Measurements from ENCODE around the gene NPRL2.

DNA sequence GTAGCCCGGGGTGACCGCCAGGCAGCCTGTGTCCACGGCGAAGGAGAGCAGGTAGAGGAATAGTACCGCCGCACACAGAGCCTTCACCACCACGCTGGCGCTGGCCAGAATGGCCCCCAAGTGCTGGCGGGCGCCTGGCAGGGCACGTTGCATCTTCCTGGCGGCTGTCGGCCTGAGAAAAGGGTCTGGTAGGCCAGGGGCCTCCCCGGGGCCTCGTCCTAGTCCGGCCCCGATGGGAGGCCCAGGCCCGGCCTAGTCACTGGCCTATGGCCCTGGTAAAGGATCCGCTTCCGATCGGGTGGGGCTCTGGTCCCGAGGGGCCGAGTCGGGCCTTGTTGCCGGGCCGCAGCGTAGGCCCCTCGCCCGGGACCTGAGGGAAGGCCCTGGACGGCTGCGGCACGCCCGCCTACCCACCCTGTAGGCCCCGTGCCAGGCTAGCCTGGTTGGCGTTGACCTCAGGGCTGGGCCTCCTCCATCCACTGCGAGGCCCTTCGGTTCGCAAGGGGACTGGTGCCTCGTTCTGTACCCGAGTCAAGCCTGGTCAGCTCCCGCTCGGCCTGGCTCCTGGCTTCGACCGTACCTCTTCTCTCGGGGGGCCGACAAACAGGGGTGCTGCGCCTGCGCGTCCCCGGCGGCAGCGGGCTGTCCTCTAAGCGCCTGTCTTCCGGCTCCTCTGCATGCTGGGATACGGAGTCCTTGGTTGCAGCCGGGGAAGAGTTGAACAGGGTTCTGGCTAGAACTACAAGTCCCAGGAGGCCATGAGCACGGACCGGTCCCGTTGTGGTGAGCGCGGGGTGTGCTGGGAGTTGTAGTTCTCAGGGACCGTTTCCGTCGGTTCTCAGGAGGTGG lies 8.6 kb upstream of the NPRL2 start, which contains the start of gene TMEM115:
- TF ChIP-seq CTCF (IDR thresholded peaks at IDR 0.05) (no peak), ZFX (IDR thresholded peaks at IDR 0.05; ENCODE audit: borderline replicate concordance) (0 out of 2 replicates have a peak, but pooled peaks have one; percentile 65)

Data from 22Rv1 (cell line).